Pancreas (tissue), 10 donors: Measurements from ENCODE around the gene CTIF. TPM values are rescaled to one million over a fixed set of nuclear protein-coding genes. Genes with fewer than 3 reads are reported as not detected.

Source experiments
- ATAC-seq, 4 donors: fragments of 200-7000 bp; cut with Tn5 transposase; one replicate each; pipeline versions ENCODE4 v1.8.0 to v1.9.1; 2020; ENCODE audit warnings: mild to moderate bottlenecking in 4 of 4, moderate library complexity in 4 of 4
- DNase-seq, 6 donors: peaks; one replicate each; pipeline ENCODE4 v3.0.0-alpha.2; 2020
- FAIRE-seq: peaks from 2 replicates; lab custom pipeline; 2012; peaks lifted over from hg19 to GRCh38; lab: Jason Lieb, UNC
- H3K27ac ChIP-seq, 4 donors: fragments of 200-600 bp; sonication (generic); 1 replicate in 3 of 4; 2 replicates in 1 of 4; pipeline versions ENCODE4 v1.5.0 to v1.8.0; 2020
- H3K27me3 ChIP-seq, 4 donors: fragments of 200-600 bp; one replicate each; pipeline ENCODE4 v1.8.0; 2021
- H3K36me3 ChIP-seq, 3 donors: fragments of 200-600 bp; sonication (generic) in 1 of 3; one replicate each; pipeline versions ENCODE4 v1.5.0 to v1.8.0; 2020 to 2021
- H3K4me1 ChIP-seq, 3 donors: fragments of 200-600 bp; one replicate each; pipeline ENCODE4 v1.8.0; 2021
- H3K4me3 ChIP-seq, 4 donors: fragments of 200-600 bp; sonication (generic) in 2 of 4; one replicate each; pipeline versions ENCODE4 v1.5.0 to v1.8.0; 2020 to 2021
- H3K9me3 ChIP-seq, 4 donors: fragments of 200-600 bp; one replicate each; pipeline ENCODE4 v1.8.0; 2021
- WGBS, 2 donors: extraction: QIAGEN DNeasy Blood & Tissue Kit; methylation state at CpG; one replicate each; pipeline ENCODE4 v1.1.7; 2013; 5-methylcytosine and 5-hydroxymethylcytosine counted together
- intact Hi-C, 3 donors: fragments of 100-400 bp; cut with DNase I; formaldehyde crosslinking; loops; one replicate each; pipeline versions ENCODE4 v1.11.1 to v1.14.2; 2022
- polyA plus RNA-seq, 2 donors: library from polyadenylated mRNA; stranded (reverse); fragments of 200-250 nt; gene quantifications; one replicate each; pipeline ENCODE4 v1.2.3, GENCODE V29; 2013
- total RNA-seq, 6 donors: library from RNA; stranded (reverse); fragmentation: NEBNext Ultra II Directional in 4 of 6; extraction: Animal tissue kit (Norgen Biotek cat#: 25700) in 4 of 6; gene quantifications; one replicate each; pipeline versions ENCODE4 v1.2.1 to v1.2.4, GENCODE V29; 2021 to 2023
- TF ChIP-seq, protein P1 (sequence below), 4 donors: fragments of 200-600 bp; sonication (generic) in 3 of 4; IDR thresholded peaks; one replicate each; pipeline versions ENCODE4 v1.5.0 to v1.8.0; 2021; ENCODE audit warnings: antibody characterized with exemption in 4 of 4
- donor health status: healthy with polysubstance abuse.
- donor health status: DM: no; HTN: no; CAD: no; lungs with moderate emphysema.
- donor health status: DM: no; HTN: no; CAD: no.
- donor health status: control.
- donor health status: control.
- donor health status: Bipolar disorder and iron deficiency.
- donor health status: DM: yes; HTN: yes; CAD: no.
- donor health status: DM: no; HTN: no; CAD: no.
- donor health status: DM: no; HTN: no; CAD: no.
- donor health status: DM: yes; HTN: yes; CAD: no.

Gene CTIF
- total and polyA plus RNA-seq, 8 donors = 15.1 to 27.4 (median 16.7) TPM

DNA sequence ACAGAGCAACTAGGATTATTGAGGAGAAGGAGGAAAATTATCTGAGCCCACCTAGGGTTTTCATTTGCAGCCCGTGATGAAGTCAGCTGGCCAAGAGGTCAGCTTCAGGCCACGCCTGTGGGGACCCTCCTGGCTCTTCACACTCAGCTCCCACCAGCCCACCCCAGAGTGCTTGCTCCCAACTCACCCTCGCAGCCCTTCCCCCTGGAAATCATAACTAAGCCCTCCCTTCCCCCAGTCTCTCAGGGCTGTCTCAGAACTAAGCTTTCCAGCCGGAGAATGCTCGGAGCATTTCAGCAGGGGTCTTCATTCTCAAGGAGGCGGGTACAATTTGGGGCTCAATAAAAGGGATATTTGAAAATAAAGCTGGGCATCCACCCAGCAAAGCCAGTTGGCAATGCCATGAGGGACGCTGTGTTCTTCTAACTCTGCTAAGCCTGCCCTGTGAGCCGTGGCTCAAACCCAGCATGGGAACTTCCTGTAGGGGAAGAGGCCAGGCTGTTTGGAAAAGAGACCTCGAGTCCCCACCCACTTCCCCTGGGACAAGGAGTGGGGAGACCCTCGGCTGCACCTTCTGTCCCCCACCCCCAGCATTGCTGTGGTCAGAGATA lies 194.9 kb downstream of the CTIF start:
- DNase-seq (no peak), FAIRE-seq (no peak), ATAC-seq (no peak)
- 83 to 89% methylated on average over 10 of the region's 10 CpGs for WGBS, 2 donors
- TF ChIP-seq, protein P1, sequence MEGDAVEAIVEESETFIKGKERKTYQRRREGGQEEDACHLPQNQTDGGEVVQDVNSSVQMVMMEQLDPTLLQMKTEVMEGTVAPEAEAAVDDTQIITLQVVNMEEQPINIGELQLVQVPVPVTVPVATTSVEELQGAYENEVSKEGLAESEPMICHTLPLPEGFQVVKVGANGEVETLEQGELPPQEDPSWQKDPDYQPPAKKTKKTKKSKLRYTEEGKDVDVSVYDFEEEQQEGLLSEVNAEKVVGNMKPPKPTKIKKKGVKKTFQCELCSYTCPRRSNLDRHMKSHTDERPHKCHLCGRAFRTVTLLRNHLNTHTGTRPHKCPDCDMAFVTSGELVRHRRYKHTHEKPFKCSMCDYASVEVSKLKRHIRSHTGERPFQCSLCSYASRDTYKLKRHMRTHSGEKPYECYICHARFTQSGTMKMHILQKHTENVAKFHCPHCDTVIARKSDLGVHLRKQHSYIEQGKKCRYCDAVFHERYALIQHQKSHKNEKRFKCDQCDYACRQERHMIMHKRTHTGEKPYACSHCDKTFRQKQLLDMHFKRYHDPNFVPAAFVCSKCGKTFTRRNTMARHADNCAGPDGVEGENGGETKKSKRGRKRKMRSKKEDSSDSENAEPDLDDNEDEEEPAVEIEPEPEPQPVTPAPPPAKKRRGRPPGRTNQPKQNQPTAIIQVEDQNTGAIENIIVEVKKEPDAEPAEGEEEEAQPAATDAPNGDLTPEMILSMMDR (IDR thresholded peaks at IDR 0.05) = no peak
- Histone ChIP-seq H3K36me3 (no peaks in the 10 kb centered on the region), H3K9me3 (no peaks in the 10 kb centered on the region), H3K27me3 (no peaks in the 10 kb centered on the region), H3K4me3 (no peak overlapping the region), H3K27ac (no peak overlapping the region), H3K4me1 (no peaks in the 10 kb centered on the region)
- intact Hi-C loops = no loop called here

DNA sequence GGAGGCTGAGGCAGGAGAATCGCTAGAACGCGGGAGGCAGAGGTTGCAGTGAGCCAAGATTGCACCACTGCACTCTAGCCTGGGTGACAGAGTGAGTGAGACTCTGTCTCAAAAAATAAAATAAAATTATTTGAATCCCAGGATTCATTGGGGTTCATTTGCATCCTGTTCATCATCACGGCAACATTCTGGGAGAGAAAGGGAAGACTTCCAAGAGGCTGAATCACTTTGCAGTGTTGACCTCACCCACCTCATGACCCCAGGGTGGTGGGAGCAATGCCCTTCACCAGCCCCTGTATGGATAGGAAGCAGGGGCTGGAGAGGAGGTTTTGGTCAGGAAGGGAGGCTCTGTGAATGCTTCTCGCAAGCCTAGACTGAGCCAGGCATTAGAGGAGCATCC lies 195.6 kb downstream of the CTIF start:
- 94 to 99% methylated on average over 5 of the region's 5 CpGs for WGBS, 2 donors
- no peak for ATAC-seq
- no peak for DNase-seq

DNA sequence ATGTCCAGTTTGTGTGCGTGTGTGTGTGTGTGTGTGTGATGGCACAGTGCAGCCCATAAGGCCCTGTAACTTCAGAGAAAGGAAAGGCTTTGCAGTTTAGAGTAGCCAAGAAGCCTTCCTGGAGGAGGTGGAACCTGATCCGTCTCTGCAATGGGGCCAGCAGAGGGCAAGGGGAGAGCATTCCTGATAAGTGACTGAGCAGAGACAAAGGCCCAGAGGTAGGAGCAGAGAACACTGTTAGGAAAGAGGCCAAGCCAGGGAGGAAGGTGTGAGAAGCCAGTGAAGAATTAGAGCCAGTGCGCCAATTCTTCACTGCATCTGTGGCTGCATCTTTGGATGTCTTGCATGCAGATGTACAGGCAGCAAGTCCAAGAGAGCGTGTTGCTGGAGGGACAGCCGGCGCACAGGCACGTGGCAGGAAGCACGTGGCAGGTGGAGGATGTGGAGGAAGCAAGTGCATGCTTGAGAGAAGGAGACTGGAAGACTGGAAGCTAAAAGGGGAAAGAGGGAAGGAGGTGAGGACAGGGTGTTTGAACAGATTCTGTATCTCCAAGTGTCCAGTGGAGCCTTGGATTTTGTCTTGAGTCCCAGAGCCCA lies 196.3 kb downstream of the CTIF start:
- TF ChIP-seq, protein P1 (IDR thresholded peaks at IDR 0.05) = no peak
- Histone ChIP-seq H3K4me3 (no peak overlapping the region), H3K9me3 (no peaks in the 10 kb centered on the region), H3K36me3 (no peaks in the 10 kb centered on the region), H3K27me3 (no peaks in the 10 kb centered on the region), H3K27ac (no peak overlapping the region), H3K4me1 (no peaks in the 10 kb centered on the region)
- DNase-seq (no peak), ATAC-seq (no peak), FAIRE-seq (no peak)
- intact Hi-C loops = no loop called here
- 88 to 92% methylated on average over 8 of the region's 8 CpGs for WGBS, 2 donors

More for the DNA sequence above, 195.6 kb downstream of the CTIF start:
- TF ChIP-seq, protein P1 (IDR thresholded peaks at IDR 0.05) = no peak
- Histone ChIP-seq H3K9me3 (no peaks in the 10 kb centered on the region), H3K36me3 (no peaks in the 10 kb centered on the region), H3K4me1 (no peaks in the 10 kb centered on the region), H3K27me3 (no peaks in the 10 kb centered on the region), H3K27ac (no peak overlapping the region), H3K4me3 (no peak overlapping the region)
- FAIRE-seq = no peak
- intact Hi-C loops = no loop called here

DNA sequence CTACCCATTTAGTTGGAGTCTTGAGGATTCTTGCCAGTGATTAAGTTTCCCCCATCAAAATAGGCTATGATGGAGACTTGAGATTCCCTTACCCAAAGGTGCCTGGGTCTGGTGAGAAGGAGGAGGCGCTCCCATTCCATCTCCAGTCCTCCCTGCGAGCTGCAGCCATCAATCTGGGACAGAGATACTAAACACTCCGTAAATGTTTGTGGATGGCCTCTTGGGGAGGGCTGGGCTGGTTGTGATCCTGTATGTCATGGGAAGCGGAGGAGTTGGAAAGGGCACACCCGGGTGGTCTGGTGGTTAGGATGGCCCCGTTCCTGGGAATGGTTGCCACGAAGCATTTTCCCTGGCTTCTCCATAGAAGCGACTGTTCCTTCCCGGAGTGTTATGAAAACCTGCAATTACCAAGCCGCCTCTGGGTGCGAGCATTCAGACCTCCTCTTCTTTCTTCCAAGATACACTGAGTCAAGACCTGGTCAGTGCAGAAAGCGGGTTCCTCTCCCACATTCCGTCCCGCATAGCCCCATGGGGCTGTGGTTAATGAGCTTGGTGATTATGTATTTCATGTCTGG lies 196.9 kb downstream of the CTIF start:
- Histone ChIP-seq H3K4me1 (no peaks in the 10 kb centered on the region), H3K4me3 (no peak overlapping the region), H3K36me3 (no peaks in the 10 kb centered on the region), H3K27me3 (no peaks in the 10 kb centered on the region), H3K27ac (no peak overlapping the region), H3K9me3 (no peaks in the 10 kb centered on the region)
- FAIRE-seq (no peak), ATAC-seq (no peak), DNase-seq (no peak)
- 93 to 94% methylated on average over 14 of the region's 14 CpGs for WGBS, 2 donors
- TF ChIP-seq, protein P1 (IDR thresholded peaks at IDR 0.05) = no peak
- intact Hi-C loops = no loop called here
